WTC11 (cell line): ENCODE measurements around the gene NFAM1. TPM values are rescaled to one million over a fixed set of nuclear protein-coding genes. Genes with fewer than 3 reads are reported as not detected.

Source experiments
- ATAC-seq: fragments of 200-7000 bp; cut with Tn5 transposase; 2 replicates; pipeline ENCODE4 v1.10.0; 2021; ENCODE audit warnings: mild to moderate bottlenecking, moderate library complexity
- CTCF ChIA-PET: fragments of 300-600 bp; sonication (Branson Sonifier 250); formaldehyde crosslinking; loops from one replicate; lab custom pipeline; 2021; ENCODE audit warnings: antibody characterized with exemption; lab: Charles Lee
- POLR2A ChIA-PET: fragments of 350-600 bp; sonication (Branson Sonifier 250); formaldehyde crosslinking; loops from one replicate; lab custom pipeline; 2021; ENCODE audit warnings: antibody characterized with exemption; lab: Charles Lee
- DNase-seq: peaks from one replicate; pipeline ENCODE4 v3.0.0; 2021; ENCODE audit warnings: low spot score
- H3K27ac Mint-ChIP-seq: 2 replicates; pipeline ENCODE4 v1.8.0; 2021; ENCODE audit warnings: mixed read lengths
- H3K27me3 Mint-ChIP-seq: 2 replicates; pipeline ENCODE4 v1.8.0; 2021; ENCODE audit warnings: low read depth, mild to moderate bottlenecking, moderate library complexity, mixed read lengths
- H3K36me3 Mint-ChIP-seq: 2 replicates; pipeline ENCODE4 v1.8.0; 2021; ENCODE audit warnings: mixed read lengths
- H3K4me1 Mint-ChIP-seq: 2 replicates; pipeline ENCODE4 v1.8.0; 2022; ENCODE audit warnings: mixed read lengths
- H3K4me3 Mint-ChIP-seq: 2 replicates; pipeline ENCODE4 v1.8.0; 2021; ENCODE audit warnings: mild to moderate bottlenecking, moderate library complexity, mixed read lengths
- H3K9me3 Mint-ChIP-seq: 2 replicates; pipeline ENCODE4 v1.8.0; 2021; ENCODE audit warnings: mixed read lengths
- CREM ChIP-seq: sonication (generic); formaldehyde crosslinking; IDR thresholded peaks from 2 replicates; pipeline ENCODE4 v1.8.1; 2022; ENCODE audit warnings: mild to moderate bottlenecking, missing genetic modification reagents, moderate library complexity
- GTF2I ChIP-seq: fragments of 250-450 bp; sonication (Bioruptor Pico); conservative IDR thresholded peaks from 2 replicates; pipeline ENCODE4 v1.4.0; 2021; ENCODE audit warnings: mild to moderate bottlenecking
- NR2C2 ChIP-seq: sonication (generic); formaldehyde crosslinking; IDR thresholded peaks from 2 replicates; pipeline ENCODE4 v1.8.0; 2022; ENCODE audit warnings: mild to moderate bottlenecking, missing genetic modification reagents
- TCF7 ChIP-seq: sonication (generic); formaldehyde crosslinking; IDR thresholded peaks from 2 replicates; pipeline ENCODE4 v1.8.0; 2022; ENCODE audit warnings: mild to moderate bottlenecking, low read depth, missing genetic modification reagents, moderate library complexity
- TP53 ChIP-seq: sonication (generic); formaldehyde crosslinking; IDR thresholded peaks from 2 replicates; pipeline ENCODE4 v1.8.1; 2023; ENCODE audit warnings: mild to moderate bottlenecking, missing genetic modification reagents
- ZBTB21 ChIP-seq: sonication (generic); formaldehyde crosslinking; IDR thresholded peaks from 2 replicates; pipeline ENCODE4 v1.8.1; 2023; ENCODE audit warnings: mild to moderate bottlenecking, missing genetic modification reagents, borderline replicate concordance
- ZNF263 ChIP-seq: sonication (generic); formaldehyde crosslinking; IDR thresholded peaks from 2 replicates; pipeline ENCODE4 v1.8.1; 2022; ENCODE audit warnings: low read depth, mild to moderate bottlenecking, moderate library complexity, missing genetic modification reagents
- ZNF317 ChIP-seq: sonication (generic); formaldehyde crosslinking; IDR thresholded peaks from 2 replicates; pipeline ENCODE4 v1.8.1; 2023; ENCODE audit warnings: low read depth, mild to moderate bottlenecking, moderate library complexity, missing genetic modification reagents, borderline replicate concordance
- ZNF396 ChIP-seq: fragments of 250-450 bp; sonication (Bioruptor Pico); IDR thresholded peaks from 2 replicates; pipeline ENCODE4 v1.8.0; 2021; ENCODE audit warnings: mild to moderate bottlenecking, moderate library complexity, borderline replicate concordance
- ZNF671 ChIP-seq: fragments of 250-450 bp; sonication (Bioruptor Pico); IDR thresholded peaks from 2 replicates; pipeline ENCODE4 v1.8.0; 2021; ENCODE audit warnings: mild to moderate bottlenecking
- total RNA-seq: library from RNA; stranded (reverse); gene quantifications from 3 replicates; pipeline ENCODE4 v1.2.3, GENCODE V29; 2021
- TF ChIP-seq, protein P1 (sequence below): sonication (generic); formaldehyde crosslinking; IDR thresholded peaks from 2 replicates; pipeline ENCODE4 v1.8.1; 2022; ENCODE audit warnings: low read depth, mild to moderate bottlenecking, moderate library complexity, missing genetic modification reagents, borderline replicate concordance
- TF ChIP-seq, protein P2 (sequence below): sonication (generic); formaldehyde crosslinking; IDR thresholded peaks from 2 replicates; pipeline ENCODE4 v1.8.1; 2022; ENCODE audit warnings: missing genetic modification reagents, borderline replicate concordance
- TF ChIP-seq, protein P3 (sequence below): fragments of 250-450 bp; sonication (Bioruptor Pico); IDR thresholded peaks from 2 replicates; pipeline ENCODE4 v1.9.0; 2021; ENCODE audit warnings: mild to moderate bottlenecking, borderline replicate concordance
- TF ChIP-seq, protein P4 (sequence below): fragments of 200-600 bp; IDR thresholded peaks from 2 replicates; pipeline ENCODE4 v1.8.0; 2022; ENCODE audit warnings: antibody characterized with exemption
- TF ChIP-seq, protein P5 (sequence below): sonication (generic); formaldehyde crosslinking; conservative IDR thresholded peaks from 2 replicates; pipeline ENCODE4 v1.8.1; 2023; ENCODE audit warnings: mild to moderate bottlenecking, low read depth, missing genetic modification reagents, moderate library complexity
- TF ChIP-seq, protein P6 (sequence below): sonication (generic); formaldehyde crosslinking; IDR thresholded peaks from 2 replicates; pipeline ENCODE4 v1.8.0; 2022; ENCODE audit warnings: mild to moderate bottlenecking, missing genetic modification reagents
- TF ChIP-seq, protein P7 (sequence below): sonication (generic); formaldehyde crosslinking; IDR thresholded peaks from 2 replicates; pipeline ENCODE4 v1.8.1; 2023; ENCODE audit warnings: mild to moderate bottlenecking, missing genetic modification reagents
- TF ChIP-seq, protein P8 (sequence below): sonication (generic); formaldehyde crosslinking; IDR thresholded peaks from 2 replicates; pipeline ENCODE4 v1.8.1; 2022; ENCODE audit warnings: mild to moderate bottlenecking, moderate library complexity, missing genetic modification reagents

NFAM1 gene
- total RNA-seq, 1 experiment from 2014 or later, result 1.6 TPM

DNA sequence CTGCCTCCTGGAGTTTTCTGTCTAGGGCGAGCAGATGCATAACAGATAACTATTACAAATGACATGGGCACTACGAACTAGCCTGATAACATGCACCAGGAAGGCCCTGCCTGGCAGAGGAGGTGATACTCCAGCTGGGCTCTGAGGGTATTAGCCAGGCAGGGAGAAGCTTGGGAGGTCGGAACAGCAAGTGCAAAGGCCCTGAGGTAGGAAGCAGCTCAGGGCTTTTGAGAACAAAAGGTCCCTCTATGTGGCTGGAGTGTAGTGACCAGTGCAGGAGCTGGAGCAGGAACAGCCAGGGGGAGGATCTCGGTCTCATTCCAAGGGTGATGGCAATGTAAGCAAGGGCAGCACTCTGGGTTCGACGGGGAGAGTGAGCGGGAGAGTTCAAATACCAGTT, 100.1 kb downstream of the NFAM1 start:
- ATAC-seq (no peak), DNase-seq (no peak)
- no peaks in the 10 kb centered on the region for H3K27me3 Mint-ChIP-seq
- ChIA-PET CTCF (no interaction called here), POLR2A (no interaction called here)
- no peak overlapping the region for H3K27ac Mint-ChIP-seq
- H3K9me3 Mint-ChIP-seq, result no peaks in the 10 kb centered on the region
- no peaks in the 10 kb centered on the region for H3K36me3 Mint-ChIP-seq
- TF ChIP-seq GTF2I (0 out of 2 replicates have a peak, but pooled peaks have one; percentile 64), TP53 (CRISPR knock-in tag) (no peak)
- peaks cover 4% of the 10 kb centered on the region; the same call in 1 of the 2 replicates for H3K4me1 Mint-ChIP-seq
- no peak overlapping the region for H3K4me3 Mint-ChIP-seq

DNA sequence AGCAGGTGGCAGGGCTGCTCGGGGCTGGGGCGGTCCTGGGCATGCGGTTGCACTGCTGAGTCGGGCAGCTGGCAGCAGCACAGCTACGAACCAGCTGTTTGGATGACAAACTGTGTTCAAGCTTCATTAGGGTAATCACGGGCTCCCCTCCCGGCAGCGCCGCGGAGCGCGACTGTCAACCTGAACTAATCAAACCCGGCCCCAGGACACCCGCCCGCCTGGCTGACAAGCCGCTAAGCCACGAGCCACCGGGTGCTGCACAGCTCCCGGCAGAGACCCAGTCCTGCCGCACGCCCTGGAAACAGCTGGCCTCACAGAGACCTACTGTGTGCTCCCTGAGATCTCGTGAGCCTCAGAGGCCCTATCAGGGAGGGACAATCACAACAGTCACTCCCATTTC, 101.2 kb downstream of the NFAM1 start:
- Mint-ChIP-seq H3K27ac (no peak overlapping the region), H3K27me3 (no peaks in the 10 kb centered on the region), H3K4me1 (peaks cover 4% of the 10 kb centered on the region; the same call in 1 of the 2 replicates), H3K4me3 (no peak overlapping the region), H3K36me3 (no peaks in the 10 kb centered on the region), H3K9me3 (no peaks in the 10 kb centered on the region)
- DNase-seq (no peak), ATAC-seq (no peak)
- CTCF ChIA-PET, result no interaction called here
- POLR2A ChIA-PET, result no interaction called here
- TF ChIP-seq ZNF671 (CRISPR knock-in tag) (no peak), CREM (no peak), ZNF317 (CRISPR knock-in tag) (no peak), ZBTB21 (CRISPR knock-in tag) (no peak), ZNF263 (no peak), NR2C2 (no peak), TCF7 (CRISPR knock-in tag) (no peak), ZNF396 (CRISPR knock-in tag) (no peak), GTF2I (no peak)
- TF ChIP-seq, protein P1, sequence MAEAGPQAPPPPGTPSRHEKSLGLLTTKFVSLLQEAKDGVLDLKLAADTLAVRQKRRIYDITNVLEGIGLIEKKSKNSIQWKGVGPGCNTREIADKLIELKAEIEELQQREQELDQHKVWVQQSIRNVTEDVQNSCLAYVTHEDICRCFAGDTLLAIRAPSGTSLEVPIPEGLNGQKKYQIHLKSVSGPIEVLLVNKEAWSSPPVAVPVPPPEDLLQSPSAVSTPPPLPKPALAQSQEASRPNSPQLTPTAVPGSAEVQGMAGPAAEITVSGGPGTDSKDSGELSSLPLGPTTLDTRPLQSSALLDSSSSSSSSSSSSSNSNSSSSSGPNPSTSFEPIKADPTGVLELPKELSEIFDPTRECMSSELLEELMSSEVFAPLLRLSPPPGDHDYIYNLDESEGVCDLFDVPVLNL, result no peak
- TF ChIP-seq, protein P2, sequence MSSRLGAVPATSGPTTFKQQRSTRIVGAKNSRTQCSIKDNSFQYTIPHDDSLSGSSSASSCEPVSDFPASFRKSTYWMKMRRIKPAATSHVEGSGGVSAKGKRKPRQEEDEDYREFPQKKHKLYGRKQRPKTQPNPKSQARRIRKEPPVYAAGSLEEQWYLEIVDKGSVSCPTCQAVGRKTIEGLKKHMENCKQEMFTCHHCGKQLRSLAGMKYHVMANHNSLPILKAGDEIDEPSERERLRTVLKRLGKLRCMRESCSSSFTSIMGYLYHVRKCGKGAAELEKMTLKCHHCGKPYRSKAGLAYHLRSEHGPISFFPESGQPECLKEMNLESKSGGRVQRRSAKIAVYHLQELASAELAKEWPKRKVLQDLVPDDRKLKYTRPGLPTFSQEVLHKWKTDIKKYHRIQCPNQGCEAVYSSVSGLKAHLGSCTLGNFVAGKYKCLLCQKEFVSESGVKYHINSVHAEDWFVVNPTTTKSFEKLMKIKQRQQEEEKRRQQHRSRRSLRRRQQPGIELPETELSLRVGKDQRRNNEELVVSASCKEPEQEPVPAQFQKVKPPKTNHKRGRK (CRISPR knock-in tag), result no peak
- TF ChIP-seq, protein P3, sequence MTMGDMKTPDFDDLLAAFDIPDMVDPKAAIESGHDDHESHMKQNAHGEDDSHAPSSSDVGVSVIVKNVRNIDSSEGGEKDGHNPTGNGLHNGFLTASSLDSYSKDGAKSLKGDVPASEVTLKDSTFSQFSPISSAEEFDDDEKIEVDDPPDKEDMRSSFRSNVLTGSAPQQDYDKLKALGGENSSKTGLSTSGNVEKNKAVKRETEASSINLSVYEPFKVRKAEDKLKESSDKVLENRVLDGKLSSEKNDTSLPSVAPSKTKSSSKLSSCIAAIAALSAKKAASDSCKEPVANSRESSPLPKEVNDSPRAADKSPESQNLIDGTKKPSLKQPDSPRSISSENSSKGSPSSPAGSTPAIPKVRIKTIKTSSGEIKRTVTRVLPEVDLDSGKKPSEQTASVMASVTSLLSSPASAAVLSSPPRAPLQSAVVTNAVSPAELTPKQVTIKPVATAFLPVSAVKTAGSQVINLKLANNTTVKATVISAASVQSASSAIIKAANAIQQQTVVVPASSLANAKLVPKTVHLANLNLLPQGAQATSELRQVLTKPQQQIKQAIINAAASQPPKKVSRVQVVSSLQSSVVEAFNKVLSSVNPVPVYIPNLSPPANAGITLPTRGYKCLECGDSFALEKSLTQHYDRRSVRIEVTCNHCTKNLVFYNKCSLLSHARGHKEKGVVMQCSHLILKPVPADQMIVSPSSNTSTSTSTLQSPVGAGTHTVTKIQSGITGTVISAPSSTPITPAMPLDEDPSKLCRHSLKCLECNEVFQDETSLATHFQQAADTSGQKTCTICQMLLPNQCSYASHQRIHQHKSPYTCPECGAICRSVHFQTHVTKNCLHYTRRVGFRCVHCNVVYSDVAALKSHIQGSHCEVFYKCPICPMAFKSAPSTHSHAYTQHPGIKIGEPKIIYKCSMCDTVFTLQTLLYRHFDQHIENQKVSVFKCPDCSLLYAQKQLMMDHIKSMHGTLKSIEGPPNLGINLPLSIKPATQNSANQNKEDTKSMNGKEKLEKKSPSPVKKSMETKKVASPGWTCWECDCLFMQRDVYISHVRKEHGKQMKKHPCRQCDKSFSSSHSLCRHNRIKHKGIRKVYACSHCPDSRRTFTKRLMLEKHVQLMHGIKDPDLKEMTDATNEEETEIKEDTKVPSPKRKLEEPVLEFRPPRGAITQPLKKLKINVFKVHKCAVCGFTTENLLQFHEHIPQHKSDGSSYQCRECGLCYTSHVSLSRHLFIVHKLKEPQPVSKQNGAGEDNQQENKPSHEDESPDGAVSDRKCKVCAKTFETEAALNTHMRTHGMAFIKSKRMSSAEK, result no peak
- TF ChIP-seq, protein P4, sequence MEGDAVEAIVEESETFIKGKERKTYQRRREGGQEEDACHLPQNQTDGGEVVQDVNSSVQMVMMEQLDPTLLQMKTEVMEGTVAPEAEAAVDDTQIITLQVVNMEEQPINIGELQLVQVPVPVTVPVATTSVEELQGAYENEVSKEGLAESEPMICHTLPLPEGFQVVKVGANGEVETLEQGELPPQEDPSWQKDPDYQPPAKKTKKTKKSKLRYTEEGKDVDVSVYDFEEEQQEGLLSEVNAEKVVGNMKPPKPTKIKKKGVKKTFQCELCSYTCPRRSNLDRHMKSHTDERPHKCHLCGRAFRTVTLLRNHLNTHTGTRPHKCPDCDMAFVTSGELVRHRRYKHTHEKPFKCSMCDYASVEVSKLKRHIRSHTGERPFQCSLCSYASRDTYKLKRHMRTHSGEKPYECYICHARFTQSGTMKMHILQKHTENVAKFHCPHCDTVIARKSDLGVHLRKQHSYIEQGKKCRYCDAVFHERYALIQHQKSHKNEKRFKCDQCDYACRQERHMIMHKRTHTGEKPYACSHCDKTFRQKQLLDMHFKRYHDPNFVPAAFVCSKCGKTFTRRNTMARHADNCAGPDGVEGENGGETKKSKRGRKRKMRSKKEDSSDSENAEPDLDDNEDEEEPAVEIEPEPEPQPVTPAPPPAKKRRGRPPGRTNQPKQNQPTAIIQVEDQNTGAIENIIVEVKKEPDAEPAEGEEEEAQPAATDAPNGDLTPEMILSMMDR, result no peak
- TF ChIP-seq, protein P5, sequence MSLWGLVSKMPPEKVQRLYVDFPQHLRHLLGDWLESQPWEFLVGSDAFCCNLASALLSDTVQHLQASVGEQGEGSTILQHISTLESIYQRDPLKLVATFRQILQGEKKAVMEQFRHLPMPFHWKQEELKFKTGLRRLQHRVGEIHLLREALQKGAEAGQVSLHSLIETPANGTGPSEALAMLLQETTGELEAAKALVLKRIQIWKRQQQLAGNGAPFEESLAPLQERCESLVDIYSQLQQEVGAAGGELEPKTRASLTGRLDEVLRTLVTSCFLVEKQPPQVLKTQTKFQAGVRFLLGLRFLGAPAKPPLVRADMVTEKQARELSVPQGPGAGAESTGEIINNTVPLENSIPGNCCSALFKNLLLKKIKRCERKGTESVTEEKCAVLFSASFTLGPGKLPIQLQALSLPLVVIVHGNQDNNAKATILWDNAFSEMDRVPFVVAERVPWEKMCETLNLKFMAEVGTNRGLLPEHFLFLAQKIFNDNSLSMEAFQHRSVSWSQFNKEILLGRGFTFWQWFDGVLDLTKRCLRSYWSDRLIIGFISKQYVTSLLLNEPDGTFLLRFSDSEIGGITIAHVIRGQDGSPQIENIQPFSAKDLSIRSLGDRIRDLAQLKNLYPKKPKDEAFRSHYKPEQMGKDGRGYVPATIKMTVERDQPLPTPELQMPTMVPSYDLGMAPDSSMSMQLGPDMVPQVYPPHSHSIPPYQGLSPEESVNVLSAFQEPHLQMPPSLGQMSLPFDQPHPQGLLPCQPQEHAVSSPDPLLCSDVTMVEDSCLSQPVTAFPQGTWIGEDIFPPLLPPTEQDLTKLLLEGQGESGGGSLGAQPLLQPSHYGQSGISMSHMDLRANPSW (CRISPR knock-in tag), result no peak
- TF ChIP-seq, protein P6, sequence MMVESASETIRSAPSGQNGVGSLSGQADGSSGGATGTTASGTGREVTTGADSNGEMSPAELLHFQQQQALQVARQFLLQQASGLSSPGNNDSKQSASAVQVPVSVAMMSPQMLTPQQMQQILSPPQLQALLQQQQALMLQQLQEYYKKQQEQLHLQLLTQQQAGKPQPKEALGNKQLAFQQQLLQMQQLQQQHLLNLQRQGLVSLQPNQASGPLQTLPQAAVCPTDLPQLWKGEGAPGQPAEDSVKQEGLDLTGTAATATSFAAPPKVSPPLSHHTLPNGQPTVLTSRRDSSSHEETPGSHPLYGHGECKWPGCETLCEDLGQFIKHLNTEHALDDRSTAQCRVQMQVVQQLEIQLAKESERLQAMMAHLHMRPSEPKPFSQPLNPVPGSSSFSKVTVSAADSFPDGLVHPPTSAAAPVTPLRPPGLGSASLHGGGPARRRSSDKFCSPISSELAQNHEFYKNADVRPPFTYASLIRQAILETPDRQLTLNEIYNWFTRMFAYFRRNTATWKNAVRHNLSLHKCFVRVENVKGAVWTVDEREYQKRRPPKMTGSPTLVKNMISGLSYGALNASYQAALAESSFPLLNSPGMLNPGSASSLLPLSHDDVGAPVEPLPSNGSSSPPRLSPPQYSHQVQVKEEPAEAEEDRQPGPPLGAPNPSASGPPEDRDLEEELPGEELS, result no peak
- TF ChIP-seq, protein P7, sequence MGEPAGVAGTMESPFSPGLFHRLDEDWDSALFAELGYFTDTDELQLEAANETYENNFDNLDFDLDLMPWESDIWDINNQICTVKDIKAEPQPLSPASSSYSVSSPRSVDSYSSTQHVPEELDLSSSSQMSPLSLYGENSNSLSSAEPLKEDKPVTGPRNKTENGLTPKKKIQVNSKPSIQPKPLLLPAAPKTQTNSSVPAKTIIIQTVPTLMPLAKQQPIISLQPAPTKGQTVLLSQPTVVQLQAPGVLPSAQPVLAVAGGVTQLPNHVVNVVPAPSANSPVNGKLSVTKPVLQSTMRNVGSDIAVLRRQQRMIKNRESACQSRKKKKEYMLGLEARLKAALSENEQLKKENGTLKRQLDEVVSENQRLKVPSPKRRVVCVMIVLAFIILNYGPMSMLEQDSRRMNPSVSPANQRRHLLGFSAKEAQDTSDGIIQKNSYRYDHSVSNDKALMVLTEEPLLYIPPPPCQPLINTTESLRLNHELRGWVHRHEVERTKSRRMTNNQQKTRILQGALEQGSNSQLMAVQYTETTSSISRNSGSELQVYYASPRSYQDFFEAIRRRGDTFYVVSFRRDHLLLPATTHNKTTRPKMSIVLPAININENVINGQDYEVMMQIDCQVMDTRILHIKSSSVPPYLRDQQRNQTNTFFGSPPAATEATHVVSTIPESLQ (CRISPR knock-in tag), result no peak
- TF ChIP-seq, protein P8, sequence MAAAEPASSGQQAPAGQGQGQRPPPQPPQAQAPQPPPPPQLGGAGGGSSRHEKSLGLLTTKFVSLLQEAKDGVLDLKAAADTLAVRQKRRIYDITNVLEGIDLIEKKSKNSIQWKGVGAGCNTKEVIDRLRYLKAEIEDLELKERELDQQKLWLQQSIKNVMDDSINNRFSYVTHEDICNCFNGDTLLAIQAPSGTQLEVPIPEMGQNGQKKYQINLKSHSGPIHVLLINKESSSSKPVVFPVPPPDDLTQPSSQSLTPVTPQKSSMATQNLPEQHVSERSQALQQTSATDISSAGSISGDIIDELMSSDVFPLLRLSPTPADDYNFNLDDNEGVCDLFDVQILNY (CRISPR knock-in tag), result no peak
